ENCODE results near the gene TSC1.

DNA sequence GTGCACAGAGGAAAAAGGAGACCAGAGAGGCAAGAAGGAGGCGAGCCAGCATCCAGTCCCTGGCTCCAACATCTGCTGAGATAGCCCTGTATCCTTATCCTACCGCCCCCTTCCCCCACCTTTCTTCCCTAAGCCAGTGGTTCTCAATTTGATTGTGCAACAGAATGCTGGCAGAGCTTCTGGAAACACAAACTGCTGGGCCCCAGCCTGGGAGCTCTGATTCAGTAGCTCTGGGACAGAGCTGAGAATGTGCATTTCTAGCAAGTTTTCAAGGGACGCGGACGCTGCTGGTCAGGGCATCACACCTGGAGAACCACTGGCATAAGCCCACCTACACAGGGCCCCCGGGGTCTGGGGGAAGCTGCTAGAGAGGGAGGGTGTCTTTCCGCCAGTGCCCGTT lies 87.4 kb downstream of the TSC1 start:
- TF ChIP-seq, protein P1, sequence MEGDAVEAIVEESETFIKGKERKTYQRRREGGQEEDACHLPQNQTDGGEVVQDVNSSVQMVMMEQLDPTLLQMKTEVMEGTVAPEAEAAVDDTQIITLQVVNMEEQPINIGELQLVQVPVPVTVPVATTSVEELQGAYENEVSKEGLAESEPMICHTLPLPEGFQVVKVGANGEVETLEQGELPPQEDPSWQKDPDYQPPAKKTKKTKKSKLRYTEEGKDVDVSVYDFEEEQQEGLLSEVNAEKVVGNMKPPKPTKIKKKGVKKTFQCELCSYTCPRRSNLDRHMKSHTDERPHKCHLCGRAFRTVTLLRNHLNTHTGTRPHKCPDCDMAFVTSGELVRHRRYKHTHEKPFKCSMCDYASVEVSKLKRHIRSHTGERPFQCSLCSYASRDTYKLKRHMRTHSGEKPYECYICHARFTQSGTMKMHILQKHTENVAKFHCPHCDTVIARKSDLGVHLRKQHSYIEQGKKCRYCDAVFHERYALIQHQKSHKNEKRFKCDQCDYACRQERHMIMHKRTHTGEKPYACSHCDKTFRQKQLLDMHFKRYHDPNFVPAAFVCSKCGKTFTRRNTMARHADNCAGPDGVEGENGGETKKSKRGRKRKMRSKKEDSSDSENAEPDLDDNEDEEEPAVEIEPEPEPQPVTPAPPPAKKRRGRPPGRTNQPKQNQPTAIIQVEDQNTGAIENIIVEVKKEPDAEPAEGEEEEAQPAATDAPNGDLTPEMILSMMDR (IDR thresholded peaks at IDR 0.05; ENCODE audit: insufficient read depth, low read length, poor library complexity, severe bottlenecking), result no peak
- TF ChIP-seq EZH2phosphoT487 (conservative IDR thresholded peaks at IDR 0.05; ENCODE audit: low read length), result no peak
